K562 (cell line): ENCODE results near the gene HEATR3.

ENCODE experiments used
- BDP1 ChIP-seq: IDR thresholded peaks from 3 replicates; pipeline ENCODE4 v1.6.1; 2011; ENCODE audit not compliant: insufficient read length, insufficient read depth
- CHD2 ChIP-seq: IDR thresholded peaks from 2 replicates; pipeline ENCODE4 v1.6.1; 2011; ENCODE audit warnings: low read depth, low read length
- EP300 ChIP-seq: IDR thresholded peaks from 2 replicates; pipeline ENCODE4 v1.6.1; 2012; ENCODE audit warnings: low read length, improper control_type of control experiment
- EZH2 ChIP-seq: IDR thresholded peaks from 2 replicates; pipeline ENCODE4 v1.6.1; 2012; ENCODE audit warnings: low read depth, mild to moderate bottlenecking, inconsistent platforms, low read length, borderline replicate concordance
- POLR2A ChIP-seq: fragments of 450-650 bp; conservative IDR thresholded peaks from 2 replicates; pipeline ENCODE4 v1.6.1; 2016
- RBM34 ChIP-seq: fragments of 200-400 bp; formaldehyde crosslinking; IDR thresholded peaks from 2 replicates; pipeline ENCODE4 v1.6.1; 2018; ENCODE audit warnings: low read length, borderline replicate concordance; ENCODE audit not compliant: insufficient read depth
- TBP ChIP-seq: optimal IDR thresholded peaks from 2 replicates; pipeline ENCODE3; 2011; ENCODE audit warnings: low read depth, low read length, improper control_type of control experiment
- ZNF24 ChIP-seq: fragments of 450-650 bp; IDR thresholded peaks from 2 replicates; pipeline ENCODE4 v1.6.1; 2016
- TF ChIP-seq, protein P1 (sequence below): sonication (generic); formaldehyde crosslinking; IDR thresholded peaks from 2 replicates; pipeline ENCODE4 v1.5.0; 2020; ENCODE audit warnings: missing genetic modification reagents
- TF ChIP-seq, protein P2 (sequence below): fragments of 450-650 bp; formaldehyde crosslinking; IDR thresholded peaks from 2 replicates; pipeline ENCODE4 v1.4.0; 2022; ENCODE audit warnings: missing genetic modification characterization
- TF ChIP-seq, protein P3 (sequence below): IDR thresholded peaks from 3 replicates; pipeline ENCODE4 v1.6.1; 2011; ENCODE audit warnings: borderline replicate concordance, mild to moderate bottlenecking, moderate library complexity; ENCODE audit not compliant: insufficient read length; ENCODE audit errors: extremely low read depth
- TF ChIP-seq, protein P4 (sequence below): fragments of 250-450 bp; sonication (Bioruptor Pico); IDR thresholded peaks from 2 replicates; pipeline ENCODE4 v1.5.0; 2021

DNA sequence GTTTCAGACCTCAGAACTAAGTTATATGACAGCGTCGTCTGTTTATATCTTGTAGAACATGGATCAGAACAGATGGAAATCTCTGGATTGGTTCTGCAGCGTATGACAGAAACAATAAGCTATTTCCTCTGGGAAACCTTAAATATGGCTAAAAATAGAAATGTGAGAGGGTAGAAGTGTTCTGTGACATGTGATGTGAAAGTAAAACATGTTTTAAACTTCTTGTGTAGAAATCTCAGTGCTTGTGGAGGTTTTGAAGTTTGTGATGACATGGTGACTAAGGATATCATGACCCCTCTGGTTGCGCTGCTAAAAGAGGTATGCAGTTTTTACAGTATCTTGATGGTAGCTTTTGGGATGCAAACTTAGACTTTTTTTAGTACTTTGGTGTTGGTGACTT is 2.8 kb downstream of the HEATR3 start:
- TF ChIP-seq, protein P1, sequence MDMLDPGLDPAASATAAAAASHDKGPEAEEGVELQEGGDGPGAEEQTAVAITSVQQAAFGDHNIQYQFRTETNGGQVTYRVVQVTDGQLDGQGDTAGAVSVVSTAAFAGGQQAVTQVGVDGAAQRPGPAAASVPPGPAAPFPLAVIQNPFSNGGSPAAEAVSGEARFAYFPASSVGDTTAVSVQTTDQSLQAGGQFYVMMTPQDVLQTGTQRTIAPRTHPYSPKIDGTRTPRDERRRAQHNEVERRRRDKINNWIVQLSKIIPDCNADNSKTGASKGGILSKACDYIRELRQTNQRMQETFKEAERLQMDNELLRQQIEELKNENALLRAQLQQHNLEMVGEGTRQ (CRISPR knock-in tag): no peak
- TF ChIP-seq RBM34 (no peak), EP300 (no peak), CHD2 (no peak), ZNF24 (no peak), POLR2A (no peak), EZH2 (no peak), TBP (no peak), BDP1 (no peak)
- TF ChIP-seq, protein P2, sequence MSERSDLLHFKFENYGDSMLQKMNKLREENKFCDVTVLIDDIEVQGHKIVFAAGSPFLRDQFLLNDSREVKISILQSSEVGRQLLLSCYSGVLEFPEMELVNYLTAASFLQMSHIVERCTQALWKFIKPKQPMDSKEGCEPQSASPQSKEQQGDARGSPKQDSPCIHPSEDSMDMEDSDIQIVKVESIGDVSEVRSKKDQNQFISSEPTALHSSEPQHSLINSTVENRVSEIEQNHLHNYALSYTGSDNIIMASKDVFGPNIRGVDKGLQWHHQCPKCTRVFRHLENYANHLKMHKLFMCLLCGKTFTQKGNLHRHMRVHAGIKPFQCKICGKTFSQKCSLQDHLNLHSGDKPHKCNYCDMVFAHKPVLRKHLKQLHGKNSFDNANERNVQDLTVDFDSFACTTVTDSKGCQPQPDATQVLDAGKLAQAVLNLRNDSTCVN (CRISPR knock-in tag): no peak
- TF ChIP-seq, protein P3, sequence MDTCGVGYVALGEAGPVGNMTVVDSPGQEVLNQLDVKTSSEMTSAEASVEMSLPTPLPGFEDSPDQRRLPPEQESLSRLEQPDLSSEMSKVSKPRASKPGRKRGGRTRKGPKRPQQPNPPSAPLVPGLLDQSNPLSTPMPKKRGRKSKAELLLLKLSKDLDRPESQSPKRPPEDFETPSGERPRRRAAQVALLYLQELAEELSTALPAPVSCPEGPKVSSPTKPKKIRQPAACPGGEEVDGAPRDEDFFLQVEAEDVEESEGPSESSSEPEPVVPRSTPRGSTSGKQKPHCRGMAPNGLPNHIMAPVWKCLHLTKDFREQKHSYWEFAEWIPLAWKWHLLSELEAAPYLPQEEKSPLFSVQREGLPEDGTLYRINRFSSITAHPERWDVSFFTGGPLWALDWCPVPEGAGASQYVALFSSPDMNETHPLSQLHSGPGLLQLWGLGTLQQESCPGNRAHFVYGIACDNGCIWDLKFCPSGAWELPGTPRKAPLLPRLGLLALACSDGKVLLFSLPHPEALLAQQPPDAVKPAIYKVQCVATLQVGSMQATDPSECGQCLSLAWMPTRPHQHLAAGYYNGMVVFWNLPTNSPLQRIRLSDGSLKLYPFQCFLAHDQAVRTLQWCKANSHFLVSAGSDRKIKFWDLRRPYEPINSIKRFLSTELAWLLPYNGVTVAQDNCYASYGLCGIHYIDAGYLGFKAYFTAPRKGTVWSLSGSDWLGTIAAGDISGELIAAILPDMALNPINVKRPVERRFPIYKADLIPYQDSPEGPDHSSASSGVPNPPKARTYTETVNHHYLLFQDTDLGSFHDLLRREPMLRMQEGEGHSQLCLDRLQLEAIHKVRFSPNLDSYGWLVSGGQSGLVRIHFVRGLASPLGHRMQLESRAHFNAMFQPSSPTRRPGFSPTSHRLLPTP: no peak
- TF ChIP-seq, protein P4, sequence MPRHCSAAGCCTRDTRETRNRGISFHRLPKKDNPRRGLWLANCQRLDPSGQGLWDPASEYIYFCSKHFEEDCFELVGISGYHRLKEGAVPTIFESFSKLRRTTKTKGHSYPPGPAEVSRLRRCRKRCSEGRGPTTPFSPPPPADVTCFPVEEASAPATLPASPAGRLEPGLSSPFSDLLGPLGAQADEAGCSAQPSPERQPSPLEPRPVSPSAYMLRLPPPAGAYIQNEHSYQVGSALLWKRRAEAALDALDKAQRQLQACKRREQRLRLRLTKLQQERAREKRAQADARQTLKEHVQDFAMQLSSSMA (CRISPR knock-in tag): no peak
